Uterus (tissue), 2 donors: ENCODE results near the gene PM20D1.

ENCODE experiments used
- POLR2A ChIP-seq, 2 donors: fragments of 450-650 bp; IDR thresholded peaks; one replicate each; pipeline ENCODE4 v1.6.1; 2016; ENCODE audit warnings: antibody characterized with exemption in 2 of 2, mild to moderate bottlenecking in 1 of 2, moderate library complexity in 1 of 2
- TF ChIP-seq, protein P1 (sequence below), 4 experiments: fragments of 200-600 bp in 2 of 4; fragments of 450-650 bp in 2 of 4; sonication (generic) in 2 of 4; IDR thresholded peaks; one replicate each; pipeline ENCODE4 v1.5.1; 2016 to 2019; ENCODE audit warnings: antibody characterized with exemption in 4 of 4, mild to moderate bottlenecking in 2 of 4, moderate library complexity in 1 of 4

DNA sequence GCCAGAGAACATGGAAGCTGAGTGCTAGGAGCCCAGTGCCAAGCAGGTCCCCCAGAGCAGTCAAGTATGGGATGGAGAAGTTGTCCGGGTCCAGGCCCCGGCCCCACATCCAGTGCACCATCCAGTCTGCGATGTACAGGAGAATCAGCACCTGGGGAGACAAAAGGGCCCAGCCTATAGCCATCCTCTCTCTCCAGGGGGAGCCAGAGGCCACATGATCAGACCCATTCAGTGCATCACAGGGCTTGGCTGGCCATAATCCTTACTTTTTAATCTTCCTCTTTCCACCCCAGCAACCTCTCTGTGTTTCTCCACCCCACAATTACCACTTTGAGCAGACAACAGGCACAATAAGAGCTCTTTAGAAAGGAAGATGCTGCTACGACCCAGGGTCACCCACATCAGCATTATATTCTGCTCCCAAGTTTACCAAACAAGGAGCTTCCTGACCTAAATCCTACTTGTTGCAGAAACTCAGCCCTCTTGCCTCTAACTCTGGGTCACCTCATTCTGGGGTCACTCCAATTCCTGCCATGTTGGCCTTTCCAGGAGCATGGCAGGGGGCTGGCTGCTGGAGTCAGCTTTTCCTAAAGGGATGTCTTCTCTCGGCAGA, 58.3 kb downstream of the PM20D1 start:
- TF ChIP-seq, protein P1, sequence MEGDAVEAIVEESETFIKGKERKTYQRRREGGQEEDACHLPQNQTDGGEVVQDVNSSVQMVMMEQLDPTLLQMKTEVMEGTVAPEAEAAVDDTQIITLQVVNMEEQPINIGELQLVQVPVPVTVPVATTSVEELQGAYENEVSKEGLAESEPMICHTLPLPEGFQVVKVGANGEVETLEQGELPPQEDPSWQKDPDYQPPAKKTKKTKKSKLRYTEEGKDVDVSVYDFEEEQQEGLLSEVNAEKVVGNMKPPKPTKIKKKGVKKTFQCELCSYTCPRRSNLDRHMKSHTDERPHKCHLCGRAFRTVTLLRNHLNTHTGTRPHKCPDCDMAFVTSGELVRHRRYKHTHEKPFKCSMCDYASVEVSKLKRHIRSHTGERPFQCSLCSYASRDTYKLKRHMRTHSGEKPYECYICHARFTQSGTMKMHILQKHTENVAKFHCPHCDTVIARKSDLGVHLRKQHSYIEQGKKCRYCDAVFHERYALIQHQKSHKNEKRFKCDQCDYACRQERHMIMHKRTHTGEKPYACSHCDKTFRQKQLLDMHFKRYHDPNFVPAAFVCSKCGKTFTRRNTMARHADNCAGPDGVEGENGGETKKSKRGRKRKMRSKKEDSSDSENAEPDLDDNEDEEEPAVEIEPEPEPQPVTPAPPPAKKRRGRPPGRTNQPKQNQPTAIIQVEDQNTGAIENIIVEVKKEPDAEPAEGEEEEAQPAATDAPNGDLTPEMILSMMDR (IDR thresholded peaks at IDR 0.05): peak; percentile 62 to 84 (median 78)
- no peak for TF ChIP-seq POLR2A (IDR thresholded peaks at IDR 0.05)
